Neural cell (in vitro differentiated cells): ENCODE data around the gene SCNN1A. TPM values are rescaled to one million over a fixed set of nuclear protein-coding genes. Genes with fewer than 3 reads are reported as not detected.

Experiments used
- H2AFZ ChIP-seq: fragments of 200-600, 300-800 bp; sonication (generic), shearing (Covaris generic); 2 replicates; pipeline ENCODE4 v1.6.0; 2014; ENCODE audit warnings: low read depth, mild to moderate bottlenecking, antibody characterized with exemption, low read length, moderate library complexity
- H3F3A ChIP-seq: fragments of 200-600 bp; shearing (Covaris generic); 2 replicates; pipeline ENCODE4 v1.6.1; 2016; ENCODE audit warnings: mild to moderate bottlenecking, moderate library complexity, mixed read lengths, antibody characterized with exemption, low read length; ENCODE audit not compliant: insufficient read depth, poor library complexity, severe bottlenecking
- H3K27ac ChIP-seq: fragments of 200-600, 300-800 bp; sonication (generic), shearing (Covaris generic); 2 replicates; pipeline ENCODE4 v1.5.1; 2014; ENCODE audit warnings: mild to moderate bottlenecking, low read length, moderate library complexity
- H3K27me3 ChIP-seq: fragments of 300-800, 200-600 bp; sonication (generic), shearing (Covaris generic); 2 replicates; pipeline ENCODE4 v1.6.0; 2014; ENCODE audit warnings: mild to moderate bottlenecking, low read depth, low read length, moderate library complexity; ENCODE audit not compliant: insufficient read depth
- H3K36me3 ChIP-seq: fragments of 300-800, 200-600 bp; sonication (generic), shearing (Covaris generic); 2 replicates; pipeline ENCODE4 v1.5.1; 2014; ENCODE audit warnings: mild to moderate bottlenecking, antibody characterized with exemption, low read length, moderate library complexity; ENCODE audit not compliant: insufficient read depth
- H3K4me2 ChIP-seq: fragments of 300-800, 200-600 bp; sonication (generic), shearing (Covaris generic); 2 replicates; pipeline ENCODE4 v1.6.0; 2014; ENCODE audit warnings: mild to moderate bottlenecking, low read length
- H3K4me3 ChIP-seq: fragments of 300-800, 200-600 bp; sonication (generic), shearing (Covaris generic); 2 replicates; pipeline ENCODE4 v1.5.1; 2014; ENCODE audit warnings: mild to moderate bottlenecking, low read length, moderate library complexity
- H3K79me2 ChIP-seq: fragments of 200-600 bp; shearing (Covaris generic); replicated peaks from 2 replicates; pipeline ENCODE4 v1.6.0; 2014; ENCODE audit warnings: mild to moderate bottlenecking, low read length, moderate library complexity; ENCODE audit not compliant: insufficient read depth
- H3K9ac ChIP-seq: fragments of 300-800, 200-600 bp; sonication (generic), shearing (Covaris generic); 2 replicates; pipeline ENCODE4 v1.6.1; 2016; ENCODE audit warnings: mild to moderate bottlenecking, low read length, mixed read lengths
- H3K9me2 ChIP-seq: fragments of 200-600 bp; shearing (Covaris generic); 2 replicates; pipeline ENCODE4 v1.6.1; 2016; ENCODE audit warnings: mild to moderate bottlenecking, low read length, mixed read lengths; ENCODE audit not compliant: insufficient read depth
- H3K9me3 ChIP-seq: fragments of 200-600, 300-800 bp; sonication (generic), shearing (Covaris generic); 2 replicates; pipeline ENCODE4 v1.6.1; 2016; ENCODE audit warnings: mild to moderate bottlenecking, mixed run types, low read length, moderate library complexity, mixed read lengths
- H4K20me1 ChIP-seq: fragments of 200-600 bp; shearing (Covaris generic); 2 replicates; pipeline ENCODE4 v1.6.1; 2016; ENCODE audit warnings: mild to moderate bottlenecking, mixed run types; ENCODE audit not compliant: insufficient read depth
- EP300 ChIP-seq: fragments of 450-650 bp; conservative IDR thresholded peaks from 2 replicates; pipeline ENCODE4 v1.6.1; 2014; ENCODE audit warnings: antibody characterized with exemption, mild to moderate bottlenecking, moderate library complexity; ENCODE audit not compliant: poor library complexity, severe bottlenecking
- MXI1 ChIP-seq: fragments of 450-650 bp; conservative IDR thresholded peaks from 2 replicates; pipeline ENCODE4 v1.6.1; 2014; ENCODE audit warnings: antibody characterized with exemption, mild to moderate bottlenecking; ENCODE audit not compliant: poor library complexity, severe bottlenecking
- RAD21 ChIP-seq: fragments of 450-650 bp; conservative IDR thresholded peaks from 2 replicates; pipeline ENCODE4 v1.6.1; 2014; ENCODE audit warnings: antibody characterized with exemption, mild to moderate bottlenecking, moderate library complexity
- SMC3 ChIP-seq: fragments of 450-650 bp; conservative IDR thresholded peaks from 2 replicates; pipeline ENCODE4 v1.6.1; 2014; ENCODE audit warnings: antibody characterized with exemption, mild to moderate bottlenecking, moderate library complexity; ENCODE audit not compliant: poor library complexity
- polyA plus RNA-seq: library from polyadenylated mRNA; depleted of rRNA; stranded (reverse); fragments of >200 nt; gene quantifications from 2 replicates; pipeline ENCODE4 v1.2.3, GENCODE V29; 2014
- TF ChIP-seq, protein P1 (sequence below): fragments of 450-650 bp; IDR thresholded peaks from 2 replicates; pipeline ENCODE4 v1.5.1; 2014; ENCODE audit warnings: antibody characterized with exemption, mild to moderate bottlenecking, moderate library complexity; ENCODE audit not compliant: poor library complexity, severe bottlenecking
- TF ChIP-seq, protein P2 (sequence below): IDR thresholded peaks from 2 replicates; pipeline ENCODE4 v1.6.1; 2012; ENCODE audit warnings: borderline replicate concordance

Gene SCNN1A
- polyA plus RNA-seq, 1 donor from 2014 or later = not detected

DNA sequence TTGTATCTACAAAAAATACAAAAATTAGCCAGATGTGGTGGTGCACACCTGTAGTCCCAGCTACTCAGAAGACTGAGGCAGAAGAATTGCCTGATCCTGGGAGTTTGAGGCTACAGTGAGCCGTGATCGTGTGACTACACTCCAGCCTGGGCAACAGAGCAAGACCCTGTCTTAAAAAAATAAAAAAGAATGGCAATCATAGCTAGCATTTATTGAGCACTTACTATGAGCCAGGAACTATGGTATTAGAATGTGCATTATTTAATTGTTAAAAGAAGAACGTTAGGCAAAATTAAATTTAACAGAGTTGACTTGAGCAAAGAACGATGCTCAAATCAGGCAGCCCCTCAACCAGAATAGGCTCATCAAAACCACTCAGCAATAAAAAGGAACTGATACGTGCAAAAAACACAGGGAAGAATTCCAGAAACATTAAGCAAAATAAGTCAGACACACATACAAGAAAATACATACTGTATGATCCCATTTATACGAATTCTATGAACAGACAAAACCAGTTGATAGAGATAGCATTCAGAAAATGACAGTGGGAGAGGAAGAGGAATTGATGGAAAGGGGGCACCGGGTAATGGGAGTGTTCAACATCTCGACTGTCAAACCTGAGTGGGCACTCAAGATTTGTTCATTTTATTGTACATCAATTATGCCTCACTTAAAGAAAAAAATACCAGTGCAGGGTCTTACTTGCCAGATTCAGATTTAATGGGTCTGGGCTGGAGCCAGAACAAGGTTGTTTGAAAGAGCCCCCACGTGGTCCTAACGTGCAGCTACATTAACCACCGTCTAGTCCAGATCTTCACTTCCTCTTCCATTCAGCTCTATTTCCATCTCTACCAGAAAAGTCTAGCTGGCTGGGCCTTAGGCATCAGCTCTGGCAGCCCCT, 8.0 kb downstream of the SCNN1A start:
- Histone ChIP-seq H3K4me2 (no peak overlapping the region), H3K9ac (no peak overlapping the region), H3K79me2 (no peaks in the 10 kb centered on the region), H3K4me3 (no peak overlapping the region), H3K27ac (no peak overlapping the region), H3K9me3 (no peaks in the 10 kb centered on the region), H3K36me3 (no peaks in the 10 kb centered on the region), H4K20me1 (no peaks in the 10 kb centered on the region), H3K27me3 (no peaks in the 10 kb centered on the region), H2AFZ (no peak overlapping the region), H3F3A (no peaks in the 10 kb centered on the region), H3K9me2 (no peaks in the 10 kb centered on the region)
- TF ChIP-seq EP300 (no peak), MXI1 (no peak), SMC3 (no peak)
- TF ChIP-seq, protein P1, sequence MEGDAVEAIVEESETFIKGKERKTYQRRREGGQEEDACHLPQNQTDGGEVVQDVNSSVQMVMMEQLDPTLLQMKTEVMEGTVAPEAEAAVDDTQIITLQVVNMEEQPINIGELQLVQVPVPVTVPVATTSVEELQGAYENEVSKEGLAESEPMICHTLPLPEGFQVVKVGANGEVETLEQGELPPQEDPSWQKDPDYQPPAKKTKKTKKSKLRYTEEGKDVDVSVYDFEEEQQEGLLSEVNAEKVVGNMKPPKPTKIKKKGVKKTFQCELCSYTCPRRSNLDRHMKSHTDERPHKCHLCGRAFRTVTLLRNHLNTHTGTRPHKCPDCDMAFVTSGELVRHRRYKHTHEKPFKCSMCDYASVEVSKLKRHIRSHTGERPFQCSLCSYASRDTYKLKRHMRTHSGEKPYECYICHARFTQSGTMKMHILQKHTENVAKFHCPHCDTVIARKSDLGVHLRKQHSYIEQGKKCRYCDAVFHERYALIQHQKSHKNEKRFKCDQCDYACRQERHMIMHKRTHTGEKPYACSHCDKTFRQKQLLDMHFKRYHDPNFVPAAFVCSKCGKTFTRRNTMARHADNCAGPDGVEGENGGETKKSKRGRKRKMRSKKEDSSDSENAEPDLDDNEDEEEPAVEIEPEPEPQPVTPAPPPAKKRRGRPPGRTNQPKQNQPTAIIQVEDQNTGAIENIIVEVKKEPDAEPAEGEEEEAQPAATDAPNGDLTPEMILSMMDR = no peak

DNA sequence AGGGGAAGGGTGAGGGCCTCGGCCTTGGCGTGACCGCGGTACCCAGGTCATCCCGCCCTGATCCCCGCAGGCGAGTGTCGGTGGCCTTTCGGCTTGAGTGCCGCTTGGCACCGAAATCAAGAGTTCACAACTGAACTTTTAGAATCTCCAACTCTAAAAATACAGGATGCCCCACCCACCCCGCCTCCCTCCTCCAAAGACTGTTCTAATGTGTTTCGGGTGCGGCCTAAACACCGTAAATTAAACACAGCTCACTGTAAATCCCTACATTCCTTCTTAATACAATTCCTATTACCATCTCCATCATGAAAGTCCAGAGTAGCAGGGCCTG, 11.4 kb downstream of the SCNN1A start:
- Histone ChIP-seq H2AFZ (no peak overlapping the region), H3K9me3 (no peaks in the 10 kb centered on the region), H3K4me3 (no peak overlapping the region), H3K4me2 (no peak overlapping the region), H3K79me2 (no peaks in the 10 kb centered on the region), H3K27me3 (no peaks in the 10 kb centered on the region), H3K9ac (no peak overlapping the region), H4K20me1 (no peaks in the 10 kb centered on the region), H3F3A (no peaks in the 10 kb centered on the region), H3K9me2 (no peaks in the 10 kb centered on the region), H3K27ac (no peak overlapping the region), H3K36me3 (no peaks in the 10 kb centered on the region)
- TF ChIP-seq, protein P2, sequence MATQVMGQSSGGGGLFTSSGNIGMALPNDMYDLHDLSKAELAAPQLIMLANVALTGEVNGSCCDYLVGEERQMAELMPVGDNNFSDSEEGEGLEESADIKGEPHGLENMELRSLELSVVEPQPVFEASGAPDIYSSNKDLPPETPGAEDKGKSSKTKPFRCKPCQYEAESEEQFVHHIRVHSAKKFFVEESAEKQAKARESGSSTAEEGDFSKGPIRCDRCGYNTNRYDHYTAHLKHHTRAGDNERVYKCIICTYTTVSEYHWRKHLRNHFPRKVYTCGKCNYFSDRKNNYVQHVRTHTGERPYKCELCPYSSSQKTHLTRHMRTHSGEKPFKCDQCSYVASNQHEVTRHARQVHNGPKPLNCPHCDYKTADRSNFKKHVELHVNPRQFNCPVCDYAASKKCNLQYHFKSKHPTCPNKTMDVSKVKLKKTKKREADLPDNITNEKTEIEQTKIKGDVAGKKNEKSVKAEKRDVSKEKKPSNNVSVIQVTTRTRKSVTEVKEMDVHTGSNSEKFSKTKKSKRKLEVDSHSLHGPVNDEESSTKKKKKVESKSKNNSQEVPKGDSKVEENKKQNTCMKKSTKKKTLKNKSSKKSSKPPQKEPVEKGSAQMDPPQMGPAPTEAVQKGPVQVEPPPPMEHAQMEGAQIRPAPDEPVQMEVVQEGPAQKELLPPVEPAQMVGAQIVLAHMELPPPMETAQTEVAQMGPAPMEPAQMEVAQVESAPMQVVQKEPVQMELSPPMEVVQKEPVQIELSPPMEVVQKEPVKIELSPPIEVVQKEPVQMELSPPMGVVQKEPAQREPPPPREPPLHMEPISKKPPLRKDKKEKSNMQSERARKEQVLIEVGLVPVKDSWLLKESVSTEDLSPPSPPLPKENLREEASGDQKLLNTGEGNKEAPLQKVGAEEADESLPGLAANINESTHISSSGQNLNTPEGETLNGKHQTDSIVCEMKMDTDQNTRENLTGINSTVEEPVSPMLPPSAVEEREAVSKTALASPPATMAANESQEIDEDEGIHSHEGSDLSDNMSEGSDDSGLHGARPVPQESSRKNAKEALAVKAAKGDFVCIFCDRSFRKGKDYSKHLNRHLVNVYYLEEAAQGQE = no peak
- no peak for TF ChIP-seq SMC3
- TF ChIP-seq RAD21 = no peak
- TF ChIP-seq, protein P1 = no peak
